ENCODE measurements around the gene NR5A2.

The NR5A2 gene

GRCh38 chr1:200075522-200075921 is 48.0 kb downstream of the NR5A2 start:
- DNase-seq, result no peak

DNA sequence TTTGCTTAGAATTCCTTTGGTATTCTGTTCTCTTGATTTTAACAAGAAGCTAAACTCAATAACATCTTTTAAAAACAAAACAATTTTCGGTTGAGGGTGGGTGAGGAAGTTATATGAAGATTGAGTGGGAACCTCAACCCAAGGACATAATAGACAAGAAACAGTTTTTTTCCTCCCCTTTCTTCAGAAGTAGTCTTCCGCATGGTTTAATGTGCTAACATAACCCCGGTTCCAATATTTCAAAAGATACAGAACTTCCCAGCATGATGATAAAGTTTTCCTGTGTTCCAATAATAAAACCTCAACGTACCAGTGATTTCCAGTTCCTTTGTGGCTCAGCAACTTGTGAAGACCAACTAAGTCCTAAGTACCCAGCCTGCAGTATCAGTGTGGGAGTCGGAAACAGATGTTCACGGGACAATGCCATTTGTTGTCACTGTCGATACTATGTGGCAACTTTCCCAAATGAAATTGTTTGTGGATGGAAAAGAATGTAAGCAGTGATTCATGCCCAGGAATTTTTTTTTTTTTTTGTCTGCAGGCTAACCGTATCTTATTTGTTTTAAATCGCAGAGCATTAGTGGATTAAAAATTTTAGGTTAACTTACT is 48.5 kb downstream of the NR5A2 start:
- no peak for DNase-seq

DNA sequence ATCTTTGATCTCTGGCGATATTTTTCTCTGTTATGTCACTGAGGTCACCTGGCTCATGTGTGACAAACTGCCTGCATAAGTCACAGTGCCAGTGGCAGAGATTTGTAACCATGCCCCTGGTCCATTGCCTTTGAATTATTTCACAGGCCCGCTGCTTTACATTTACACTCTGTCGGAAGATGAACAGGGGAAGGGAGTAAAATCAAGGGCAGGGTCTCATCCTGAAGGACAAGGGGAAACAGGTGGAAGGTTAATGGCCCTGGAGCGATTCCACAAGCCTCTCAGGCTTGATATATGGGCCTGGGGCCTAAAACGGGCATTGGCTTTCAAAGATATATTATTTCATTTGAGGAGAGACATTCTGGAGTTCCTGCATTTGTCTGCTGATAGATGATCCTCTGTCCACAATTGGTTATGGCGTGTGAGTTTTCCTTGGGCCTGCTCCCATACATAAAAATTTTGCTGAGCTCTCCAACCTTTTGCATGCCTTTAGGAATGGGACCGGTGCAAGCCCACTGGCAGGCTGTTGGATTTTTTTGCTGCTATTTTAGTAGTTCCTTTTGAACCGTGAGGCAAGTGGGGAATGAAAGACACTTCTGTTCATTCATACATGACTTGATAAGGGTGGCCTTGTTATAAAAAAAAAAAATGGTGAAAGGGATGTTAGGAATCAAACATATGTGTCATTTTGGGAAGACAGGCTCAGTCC is 51.9 kb downstream of the NR5A2 start:
- DNase-seq, result no peak

- DNase-seq, result no peak
Measured at GRCh38 chr1:200081151-200081968, 53.9 kb downstream of the NR5A2 start.

DNA sequence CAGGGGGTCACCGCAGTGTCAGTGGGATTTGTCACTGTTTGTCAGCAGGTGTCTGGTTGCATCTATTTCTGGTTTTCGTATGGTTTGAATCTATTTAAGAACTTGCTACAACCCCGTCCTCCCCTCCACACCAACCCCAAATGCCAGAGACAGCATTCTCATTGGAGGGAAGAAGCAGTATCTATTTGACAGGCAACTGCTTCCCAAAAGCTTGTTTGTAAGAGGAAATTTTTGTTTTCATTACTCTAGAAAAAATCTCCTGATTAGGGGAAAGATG is 54.4 kb downstream of the NR5A2 start:
- no peak for DNase-seq

- no peak for DNase-seq
Measured at GRCh38 chr1:200082329-200082728, 54.8 kb downstream of the NR5A2 start.

- no peak for DNase-seq
Measured at GRCh38 chr1:200090252-200091159, 63.0 kb downstream of the NR5A2 start.

DNA sequence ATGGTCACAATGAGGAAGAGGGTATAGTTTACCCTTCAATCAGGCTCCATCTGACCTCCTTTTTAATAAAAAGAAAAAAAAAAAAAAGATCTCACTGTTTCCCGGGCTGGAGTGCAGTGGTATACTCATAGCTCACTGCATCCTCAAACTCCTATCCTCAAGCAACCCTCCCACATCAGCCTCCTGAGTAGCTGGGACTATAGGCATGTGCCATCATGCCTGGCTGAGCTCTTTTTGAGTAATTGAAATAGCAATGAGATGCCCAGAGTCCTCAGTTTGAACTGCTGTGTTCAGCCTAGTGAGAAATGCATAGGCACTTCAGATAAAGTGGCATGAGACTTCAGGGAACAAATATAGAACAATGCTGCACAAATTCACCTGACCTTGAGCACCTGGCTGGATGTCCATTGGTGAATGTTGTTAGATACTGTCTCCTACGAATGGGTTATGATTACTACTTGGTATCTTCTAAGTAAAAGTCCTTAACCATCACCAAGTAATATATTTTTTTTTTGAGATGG is 67.6 kb downstream of the NR5A2 start:
- no peak for DNase-seq

DNA sequence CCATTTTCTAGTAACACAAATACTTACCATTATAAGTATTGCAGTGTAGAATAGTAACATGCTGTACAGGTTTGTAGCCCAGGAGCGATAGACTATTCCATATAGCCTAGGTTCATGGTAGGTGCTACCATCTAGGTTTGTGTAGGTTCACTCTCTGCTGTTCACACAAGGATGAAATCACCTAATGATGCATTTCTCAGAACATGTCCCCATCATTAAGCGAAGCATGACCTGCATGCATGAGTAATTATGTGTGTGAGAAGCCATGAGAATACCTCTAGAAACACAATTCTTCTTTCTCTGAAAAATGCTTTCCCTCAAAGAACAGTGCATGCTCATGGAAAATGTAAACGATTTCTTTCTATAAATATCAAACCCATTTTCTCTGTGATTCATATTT is 69.3 kb downstream of the NR5A2 start:
- no peak for DNase-seq

DNA sequence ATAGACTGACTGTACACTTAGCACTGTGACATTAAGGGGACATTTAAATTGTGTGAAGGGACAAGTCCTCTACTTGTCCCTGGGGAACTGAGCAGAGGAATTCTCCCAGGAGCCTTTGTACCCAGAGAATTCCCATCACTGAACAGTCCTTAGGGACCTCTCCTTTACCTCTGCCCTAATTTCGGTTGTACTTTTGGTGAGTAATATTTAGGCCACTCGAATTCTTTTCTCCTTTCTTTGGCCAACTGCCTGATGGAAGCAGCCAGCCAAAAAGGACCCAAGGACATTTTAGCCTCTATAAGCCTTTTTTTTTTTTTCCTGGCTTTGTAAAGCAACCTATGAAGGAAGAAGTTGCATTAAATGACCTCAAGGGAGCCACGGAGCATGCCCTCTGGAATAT is 71.5 kb downstream of the NR5A2 start:
- DNase-seq, result no peak

- DNase-seq, result no peak
Measured at GRCh38 chr1:200103966-200104583, 76.6 kb downstream of the NR5A2 start.

GRCh38 chr1:200107004-200107470 is 79.5 kb downstream of the NR5A2 start:
- no peak for DNase-seq

GRCh38 chr1:200108659-200109058 is 81.1 kb downstream of the NR5A2 start:
- DNase-seq, result no peak

DNA sequence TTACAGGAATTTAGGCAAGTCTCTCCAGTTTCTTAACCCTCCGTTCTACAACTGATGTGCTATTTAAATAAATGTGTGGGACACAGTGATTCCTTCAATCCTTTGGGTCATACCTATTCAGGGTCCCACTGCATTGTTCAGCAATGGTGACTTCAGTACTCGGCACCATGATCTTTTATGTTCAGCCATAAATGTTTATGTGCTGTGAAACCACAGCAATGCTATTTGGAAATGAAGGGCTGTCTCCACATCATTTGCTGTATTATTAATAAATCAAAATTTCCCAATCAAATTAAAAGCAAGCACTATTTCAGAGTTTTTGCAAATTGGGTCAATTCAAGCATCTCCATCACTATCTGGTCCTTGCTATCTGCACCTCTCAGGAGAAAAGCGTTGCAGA is 84.8 kb downstream of the NR5A2 start:
- DNase-seq, result no peak

DNA sequence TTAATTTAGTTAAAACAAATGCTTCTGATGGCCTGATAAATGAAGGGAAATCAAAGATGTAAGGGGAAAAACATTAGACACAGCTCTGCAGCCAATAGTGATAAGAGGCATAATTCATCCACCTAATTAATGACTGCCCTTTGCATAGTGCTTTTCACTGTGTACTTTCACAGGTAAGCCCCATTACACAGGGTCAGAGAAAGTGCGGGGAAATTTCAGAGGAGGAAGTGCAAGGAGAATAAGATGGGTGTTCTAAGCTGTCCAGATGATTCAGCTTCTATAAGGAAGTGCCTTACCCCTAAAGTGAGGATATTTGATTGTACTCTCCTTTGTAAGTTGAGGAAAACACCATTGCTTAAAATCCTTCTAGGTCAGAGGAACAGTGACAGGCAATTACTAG is 88.0 kb downstream of the NR5A2 start:
- DNase-seq, result no peak

- DNase-seq, result no peak
Measured at GRCh38 chr1:200116324-200116723, 88.8 kb downstream of the NR5A2 start.

DNA sequence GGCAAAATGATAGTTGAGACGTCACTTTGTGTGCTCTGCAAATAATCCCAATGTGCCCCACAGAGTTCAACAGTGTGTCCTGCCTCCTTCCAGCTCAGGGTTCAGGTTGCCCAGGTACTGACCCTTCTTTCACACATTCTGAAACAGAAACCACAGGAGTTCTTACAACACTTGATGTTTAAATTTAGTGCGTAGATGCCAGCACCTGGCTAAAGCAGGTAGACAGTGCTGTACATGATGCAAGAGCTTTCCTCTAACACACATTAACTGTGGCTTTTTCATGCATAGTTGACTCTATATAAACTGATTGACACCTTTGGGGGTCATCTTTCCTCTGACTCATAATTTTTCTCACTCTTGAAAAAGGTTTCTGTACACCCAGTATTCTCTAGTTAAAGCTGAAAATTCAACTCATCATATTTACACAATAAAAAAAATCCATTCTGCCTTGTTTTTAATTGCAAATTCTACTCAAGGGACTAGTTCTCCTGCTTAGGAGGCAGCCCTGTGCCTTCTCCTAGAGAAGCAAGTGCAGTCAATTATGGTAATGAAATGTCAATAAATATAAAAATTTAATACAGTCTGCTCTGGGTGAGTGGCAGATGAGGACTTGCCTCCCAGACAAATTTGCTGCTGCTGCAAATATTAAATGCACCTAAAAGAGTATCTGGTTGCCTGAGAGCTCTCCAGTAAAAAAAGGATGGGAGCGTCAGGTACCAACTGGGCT is 91.4 kb downstream of the NR5A2 start:
- no peak for DNase-seq

DNA sequence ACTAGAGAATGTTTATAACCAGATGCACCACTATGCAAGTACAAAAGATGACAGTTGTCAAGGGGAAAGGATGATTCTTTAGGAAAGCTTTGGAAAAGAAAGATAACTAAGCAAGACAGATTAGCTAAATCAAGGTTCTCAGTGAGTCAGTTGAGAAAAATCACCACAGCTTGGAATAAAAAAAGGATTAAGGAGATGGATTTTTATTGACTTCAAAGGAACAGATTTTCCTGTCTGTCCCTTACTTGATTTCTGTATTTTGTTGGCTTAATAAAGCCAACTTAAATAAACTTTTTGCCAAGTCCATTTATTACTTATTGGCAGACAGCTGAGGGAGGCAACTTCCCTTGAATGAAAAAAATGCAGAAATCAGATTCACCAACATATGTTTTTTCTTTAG is 93.9 kb downstream of the NR5A2 start:
- DNase-seq, result no peak

DNA sequence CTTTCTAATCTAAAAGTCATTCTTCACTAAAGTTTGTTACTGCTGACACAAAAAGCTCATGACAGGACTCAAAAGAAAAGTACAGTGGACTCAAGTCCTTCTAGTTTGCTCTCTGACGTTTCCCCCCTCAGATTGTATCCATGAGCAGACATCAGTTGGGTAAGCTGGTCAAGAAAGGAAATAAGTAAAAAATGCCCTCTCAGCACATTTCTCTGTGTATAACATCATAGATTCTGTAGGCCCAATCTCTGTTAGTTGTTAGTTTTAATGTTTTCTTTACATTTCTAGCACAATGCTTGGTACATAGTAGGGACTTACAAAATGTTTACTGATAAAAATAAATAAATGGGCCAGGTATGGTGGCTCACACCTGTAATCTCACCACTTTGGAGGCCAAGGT is 96.8 kb downstream of the NR5A2 start:
- no peak for DNase-seq

- DNase-seq, result no peak
Measured at GRCh38 chr1:200128081-200128480, 100.6 kb downstream of the NR5A2 start.

Measured in stimulated activated naive CD4-positive, alpha-beta T cell treated with Interleukin-2 at 50 U/mL for 16 hours (primary cell).